Activated CD4-positive, alpha-beta T cell treated with anti-CD3 and anti-CD28 coated beads for 36 hours (primary cell): ENCODE data around the gene CTIF. TPM values are rescaled to one million over a fixed set of nuclear protein-coding genes. Genes with fewer than 3 reads are reported as not detected.

Experiments used
- ATAC-seq: fragments of 200-7000 bp; cut with Tn5 transposase; one replicate; pipeline ENCODE4 v1.10.0; 2021; ENCODE audit warnings: mild to moderate bottlenecking, moderate library complexity
- CTCF ChIA-PET: fragments of 350-600 bp; sonication (Branson Sonifier 250); formaldehyde crosslinking; loops from one replicate; lab custom pipeline; 2021; ENCODE audit warnings: antibody characterized with exemption; lab: Charles Lee
- POLR2A ChIA-PET: fragments of 350-600 bp; sonication (Branson Sonifier 250); formaldehyde crosslinking; loops from one replicate; lab custom pipeline; 2021; ENCODE audit warnings: antibody characterized with exemption, inconsistent platforms; lab: Charles Lee
- DNase-seq: peaks from one replicate; pipeline ENCODE4 v3.0.0-alpha.2; 2020
- H3K27ac Mint-ChIP-seq: one replicate; pipeline ENCODE4 v1.8.0; 2021; ENCODE audit warnings: mixed read lengths
- H3K27me3 Mint-ChIP-seq: one replicate; pipeline ENCODE4 v1.8.0; 2021; ENCODE audit warnings: mixed read lengths
- H3K36me3 Mint-ChIP-seq: one replicate; pipeline ENCODE4 v1.8.0; 2021; ENCODE audit warnings: low read depth, mixed read lengths
- H3K4me1 Mint-ChIP-seq: one replicate; pipeline ENCODE4 v1.8.0; 2021; ENCODE audit warnings: mixed read lengths
- H3K4me3 Mint-ChIP-seq: one replicate; pipeline ENCODE4 v1.8.0; 2021; ENCODE audit warnings: mild to moderate bottlenecking, moderate library complexity, mixed read lengths
- H3K9me3 Mint-ChIP-seq: one replicate; pipeline ENCODE4 v1.8.0; 2021; ENCODE audit warnings: low read depth, mixed read lengths
- intact Hi-C, 2 experiments: fragments of 100-400 bp; cut with DNase I in 1 of 2; cut with micrococcal nuclease in 1 of 2; formaldehyde crosslinking; loops; one replicate each; pipeline versions ENCODE4 v1.14.2 to v1.15.1; 2022 to 2024; cut with DNase I, micrococcal nuclease
- total RNA-seq, 2 experiments: library from RNA; stranded (reverse); gene quantifications; one replicate each; pipeline ENCODE4 v1.2.3, GENCODE V29; 2021

Gene CTIF
- total RNA-seq, 2 experiments from 2014 or later = 4.5 to 5.3 TPM

- Mint-ChIP-seq H3K9me3 (no peaks in the 10 kb centered on the region), H3K36me3 (no peaks in the 10 kb centered on the region), H3K27me3 (no peaks in the 10 kb centered on the region), H3K4me1 (no peaks in the 10 kb centered on the region), H3K4me3 (no peak overlapping the region), H3K27ac (no peak overlapping the region)
- CTCF ChIA-PET = no interaction called here
- DNase-seq (no peak), ATAC-seq (no peak)
- intact Hi-C loops = no loop called here
- POLR2A ChIA-PET = no interaction called here
Measured at GRCh38 chr18:48886520-48887293, 347.9 kb downstream of the CTIF start.

- intact Hi-C loops = no loop called here
- no peaks in the 10 kb centered on the region for H3K36me3 Mint-ChIP-seq
- ChIA-PET POLR2A (no interaction called here), CTCF (no interaction called here)
- ATAC-seq (no peak), DNase-seq (no peak)
- no peaks in the 10 kb centered on the region for H3K27me3 Mint-ChIP-seq
- no peaks in the 10 kb centered on the region for H3K4me1 Mint-ChIP-seq
- H3K9me3 Mint-ChIP-seq = no peaks in the 10 kb centered on the region
- no peak overlapping the region for H3K27ac Mint-ChIP-seq
- H3K4me3 Mint-ChIP-seq = no peak overlapping the region
Measured at GRCh38 chr18:48887294-48887904, 348.6 kb downstream of the CTIF start.

- CTCF ChIA-PET = interaction anchor here (0.7 kb wide), 1 partner anchor 207 kb away, joined by 5 read pairs; no protein-coding TSS in a partner anchor
- H3K27ac Mint-ChIP-seq = no peak overlapping the region
- no peaks in the 10 kb centered on the region for H3K27me3 Mint-ChIP-seq
- ATAC-seq (no peak), DNase-seq (no peak)
- H3K4me3 Mint-ChIP-seq = no peak overlapping the region
- POLR2A ChIA-PET = no interaction called here
- no peaks in the 10 kb centered on the region for H3K9me3 Mint-ChIP-seq
- intact Hi-C loops = no loop called here
- no peaks in the 10 kb centered on the region for H3K4me1 Mint-ChIP-seq
- no peaks in the 10 kb centered on the region for H3K36me3 Mint-ChIP-seq
Measured at GRCh38 chr18:48887905-48888772, 349.3 kb downstream of the CTIF start.

- Mint-ChIP-seq H3K27ac (no peak overlapping the region), H3K27me3 (no peaks in the 10 kb centered on the region), H3K4me3 (no peak overlapping the region), H3K36me3 (no peaks in the 10 kb centered on the region), H3K9me3 (no peaks in the 10 kb centered on the region), H3K4me1 (no peaks in the 10 kb centered on the region)
- ChIA-PET POLR2A (no interaction called here), CTCF (interaction anchor here (0.7 kb wide), 1 partner anchor 206 kb away, joined by 5 read pairs; no protein-coding TSS in a partner anchor)
- DNase-seq = no peak
- ATAC-seq = no peak
- intact Hi-C loops = no loop called here
Measured at GRCh38 chr18:48888773-48889080, 349.9 kb downstream of the CTIF start.

- POLR2A ChIA-PET = no interaction called here
- Mint-ChIP-seq H3K9me3 (no peaks in the 10 kb centered on the region), H3K36me3 (no peaks in the 10 kb centered on the region), H3K27me3 (no peaks in the 10 kb centered on the region), H3K4me1 (no peaks in the 10 kb centered on the region), H3K4me3 (no peak overlapping the region), H3K27ac (no peak overlapping the region)
- intact Hi-C loops = no loop called here
- no peak for DNase-seq
- CTCF ChIA-PET = interaction anchor here (0.6 kb wide), 1 partner anchor 244 kb away, joined by 3 read pairs; no protein-coding TSS in a partner anchor
- no peak for ATAC-seq
Measured at GRCh38 chr18:48889115-48889941, 350.5 kb downstream of the CTIF start.

- ATAC-seq = no peak
- H3K27ac Mint-ChIP-seq = no peak overlapping the region
- H3K9me3 Mint-ChIP-seq = no peaks in the 10 kb centered on the region
- no peaks in the 10 kb centered on the region for H3K27me3 Mint-ChIP-seq
- H3K36me3 Mint-ChIP-seq = no peaks in the 10 kb centered on the region
- no peak overlapping the region for H3K4me3 Mint-ChIP-seq
- ChIA-PET POLR2A (no interaction called here), CTCF (interaction anchor here (1.0 kb wide), 1 partner anchor 9 kb away, joined by 4 read pairs; no protein-coding TSS in a partner anchor)
- DNase-seq = no peak
- no peaks in the 10 kb centered on the region for H3K4me1 Mint-ChIP-seq
- intact Hi-C loops = no loop called here
Measured at GRCh38 chr18:48889981-48890762, 351.3 kb downstream of the CTIF start.

- no peaks in the 10 kb centered on the region for H3K9me3 Mint-ChIP-seq
- H3K36me3 Mint-ChIP-seq = no peaks in the 10 kb centered on the region
- H3K27me3 Mint-ChIP-seq = no peaks in the 10 kb centered on the region
- POLR2A ChIA-PET = interaction anchor here (0.7 kb wide), 1 partner anchor 25 kb away, joined by 3 read pairs; no protein-coding TSS in a partner anchor
- H3K27ac Mint-ChIP-seq = no peak overlapping the region
- no peak for ATAC-seq
- intact Hi-C loops = no loop called here
- no peak overlapping the region for H3K4me3 Mint-ChIP-seq
- no peak for DNase-seq
- CTCF ChIA-PET = interaction anchor here (0.5 to 1.0 kb wide), 4 partner anchors 16 to 58 kb away, joined by 3 to 4 read pairs (median 3); no protein-coding TSS in a partner anchor
- H3K4me1 Mint-ChIP-seq = peaks cover 1% of the 10 kb centered on the region
Measured at GRCh38 chr18:48891721-48892120, 352.9 kb downstream of the CTIF start.

- no peak overlapping the region for H3K27ac Mint-ChIP-seq
- DNase-seq (no peak), ATAC-seq (no peak)
- H3K4me3 Mint-ChIP-seq = no peak overlapping the region
- no peaks in the 10 kb centered on the region for H3K9me3 Mint-ChIP-seq
- ChIA-PET CTCF (interaction anchor here (0.5 to 1.0 kb wide), 3 partner anchors 16 to 57 kb away, joined by 3 to 4 read pairs (median 3); no protein-coding TSS in a partner anchor), POLR2A (interaction anchor here (0.7 kb wide), 1 partner anchor 26 kb away, joined by 3 read pairs; no protein-coding TSS in a partner anchor)
- H3K36me3 Mint-ChIP-seq = no peaks in the 10 kb centered on the region
- intact Hi-C loops = no loop called here
- H3K4me1 Mint-ChIP-seq = peaks cover 3% of the 10 kb centered on the region
- H3K27me3 Mint-ChIP-seq = no peaks in the 10 kb centered on the region
Measured at GRCh38 chr18:48892146-48892855, 353.5 kb downstream of the CTIF start.

- POLR2A ChIA-PET = no interaction called here
- no peak overlapping the region for H3K4me3 Mint-ChIP-seq
- H3K27me3 Mint-ChIP-seq = no peaks in the 10 kb centered on the region
- intact Hi-C loops = no loop called here
- CTCF ChIA-PET = no interaction called here
- no peaks in the 10 kb centered on the region for H3K36me3 Mint-ChIP-seq
- no peak overlapping the region for H3K27ac Mint-ChIP-seq
- H3K4me1 Mint-ChIP-seq = peaks cover 3% of the 10 kb centered on the region
- no peaks in the 10 kb centered on the region for H3K9me3 Mint-ChIP-seq
- no peak for DNase-seq
- no peak for ATAC-seq
Measured at GRCh38 chr18:48893061-48893607, 354.3 kb downstream of the CTIF start.
